ENCODE data around the gene MSS51. TPM values are rescaled to one million over a fixed set of nuclear protein-coding genes. Genes with fewer than 3 reads are reported as not detected.

MSS51 gene
- total RNA-seq, 1 donor from 2014 or later, result 1.5 TPM

DNA sequence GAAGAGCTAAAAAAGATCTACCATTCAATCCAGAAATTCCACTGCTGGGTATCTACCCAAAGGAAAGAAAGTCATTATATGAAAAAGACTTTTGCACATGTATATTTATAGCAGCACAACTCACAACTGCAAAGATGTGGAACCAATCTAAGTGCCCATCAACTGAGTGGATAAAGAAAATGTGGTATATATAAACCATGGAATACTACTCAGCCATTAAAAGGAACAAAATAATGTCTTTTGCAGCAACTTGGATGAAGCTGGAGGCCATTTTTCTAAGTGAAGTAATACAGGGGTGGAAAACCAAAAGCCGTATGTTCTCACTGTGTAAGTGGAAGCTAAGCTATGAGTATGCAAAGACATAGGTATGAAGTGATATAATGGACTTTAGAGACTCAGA lies 22.5 kb downstream of the MSS51 start:
- no peak overlapping the region for H3K4me3 ChIP-seq
- no peak for DNase-seq (ENCODE audit: extremely low spot score in 2 of 2)
- TF ChIP-seq, protein P1, sequence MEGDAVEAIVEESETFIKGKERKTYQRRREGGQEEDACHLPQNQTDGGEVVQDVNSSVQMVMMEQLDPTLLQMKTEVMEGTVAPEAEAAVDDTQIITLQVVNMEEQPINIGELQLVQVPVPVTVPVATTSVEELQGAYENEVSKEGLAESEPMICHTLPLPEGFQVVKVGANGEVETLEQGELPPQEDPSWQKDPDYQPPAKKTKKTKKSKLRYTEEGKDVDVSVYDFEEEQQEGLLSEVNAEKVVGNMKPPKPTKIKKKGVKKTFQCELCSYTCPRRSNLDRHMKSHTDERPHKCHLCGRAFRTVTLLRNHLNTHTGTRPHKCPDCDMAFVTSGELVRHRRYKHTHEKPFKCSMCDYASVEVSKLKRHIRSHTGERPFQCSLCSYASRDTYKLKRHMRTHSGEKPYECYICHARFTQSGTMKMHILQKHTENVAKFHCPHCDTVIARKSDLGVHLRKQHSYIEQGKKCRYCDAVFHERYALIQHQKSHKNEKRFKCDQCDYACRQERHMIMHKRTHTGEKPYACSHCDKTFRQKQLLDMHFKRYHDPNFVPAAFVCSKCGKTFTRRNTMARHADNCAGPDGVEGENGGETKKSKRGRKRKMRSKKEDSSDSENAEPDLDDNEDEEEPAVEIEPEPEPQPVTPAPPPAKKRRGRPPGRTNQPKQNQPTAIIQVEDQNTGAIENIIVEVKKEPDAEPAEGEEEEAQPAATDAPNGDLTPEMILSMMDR (IDR thresholded peaks at IDR 0.05), result no peak
- TF ChIP-seq POLR2A (IDR thresholded peaks at IDR 0.05) (no peak), POLR2AphosphoS5 (IDR thresholded peaks at IDR 0.05; ENCODE audit: insufficient read depth in 1 of 2, low read depth in 1 of 2) (no peak)
- H3K27me3 ChIP-seq, result no peaks in the 10 kb centered on the region
- H3K9me3 ChIP-seq, result no peaks in the 10 kb centered on the region
- intact Hi-C loops (cut with DNase I), result no loop called here
- no peak overlapping the region for H3K27ac ChIP-seq
- H3K36me3 ChIP-seq, result no peaks in the 10 kb centered on the region
- peaks cover 50% of the 10 kb centered on the region for H3K4me1 ChIP-seq

DNA sequence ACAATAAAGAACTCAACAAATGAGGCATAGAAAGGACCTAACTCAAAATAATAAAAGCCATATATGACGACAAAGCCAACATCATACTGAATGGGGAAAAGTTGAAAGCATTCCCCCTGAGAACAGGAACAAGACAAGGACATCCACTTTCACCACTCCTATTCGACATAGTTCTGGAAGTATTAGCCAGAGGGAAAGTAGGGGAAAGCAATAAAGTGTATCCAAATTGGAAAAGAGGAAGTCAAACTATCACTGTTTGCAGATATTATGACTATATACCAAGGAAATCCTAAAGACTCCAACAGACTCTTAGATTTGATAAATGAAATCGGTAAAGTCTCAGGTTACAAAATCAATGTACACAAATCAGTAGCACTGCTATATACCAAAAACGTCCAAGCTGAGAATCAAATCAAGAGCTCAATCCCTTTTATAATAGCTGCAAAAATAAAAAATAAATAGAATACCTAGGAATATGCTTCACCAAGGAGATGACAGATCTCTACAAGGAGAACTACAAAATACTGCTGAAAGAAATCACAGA lies 24.3 kb downstream of the MSS51 start:
- TF ChIP-seq POLR2A (IDR thresholded peaks at IDR 0.05), result no peak
- TF ChIP-seq, protein P1 (IDR thresholded peaks at IDR 0.05), result no peak
- no peak for TF ChIP-seq POLR2AphosphoS5 (IDR thresholded peaks at IDR 0.05; ENCODE audit: insufficient read depth in 1 of 2, low read depth in 1 of 2)
- H3K4me1 ChIP-seq, result peaks cover 41% of the 10 kb centered on the region
- no peaks in the 10 kb centered on the region for H3K27me3 ChIP-seq
- H3K9me3 ChIP-seq, result no peaks in the 10 kb centered on the region
- intact Hi-C loops (cut with DNase I), result no loop called here
- no peak overlapping the region for H3K27ac ChIP-seq
- no peak overlapping the region for H3K4me3 ChIP-seq
- no peak for DNase-seq (ENCODE audit: extremely low spot score in 2 of 2)
- H3K36me3 ChIP-seq, result no peaks in the 10 kb centered on the region

DNA sequence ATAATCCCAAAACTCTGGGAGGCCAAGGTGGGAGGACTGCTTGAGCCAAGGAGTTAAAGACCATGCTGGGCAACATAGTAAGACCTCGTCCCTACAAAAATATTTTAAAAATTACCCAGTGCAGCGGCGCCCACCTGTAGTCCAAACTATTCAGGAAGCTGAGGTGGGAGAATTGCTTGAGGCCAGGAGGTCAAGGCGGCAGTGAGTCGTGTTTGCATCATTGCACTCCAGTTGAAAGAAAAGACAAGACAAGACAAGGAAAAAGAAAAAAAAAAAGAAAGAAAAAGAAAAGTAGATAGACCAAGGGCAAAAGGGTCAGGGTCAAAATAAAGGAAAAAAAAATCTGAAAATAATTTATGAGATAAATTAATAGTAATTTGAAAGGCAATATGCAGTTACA lies 25.3 kb downstream of the MSS51 start:
- TF ChIP-seq, protein P1 (IDR thresholded peaks at IDR 0.05), result no peak
- no peak for TF ChIP-seq POLR2AphosphoS5 (IDR thresholded peaks at IDR 0.05; ENCODE audit: insufficient read depth in 1 of 2, low read depth in 1 of 2)
- TF ChIP-seq POLR2A (IDR thresholded peaks at IDR 0.05), result no peak
- Histone ChIP-seq H3K4me3 (no peak overlapping the region), H3K27me3 (no peaks in the 10 kb centered on the region), H3K27ac (no peak overlapping the region), H3K36me3 (no peaks in the 10 kb centered on the region), H3K9me3 (no peaks in the 10 kb centered on the region), H3K4me1 (peaks cover 51% of the 10 kb centered on the region)
- DNase-seq (ENCODE audit: extremely low spot score in 2 of 2), result no peak
- intact Hi-C loops (cut with DNase I), result no loop called here

DNA sequence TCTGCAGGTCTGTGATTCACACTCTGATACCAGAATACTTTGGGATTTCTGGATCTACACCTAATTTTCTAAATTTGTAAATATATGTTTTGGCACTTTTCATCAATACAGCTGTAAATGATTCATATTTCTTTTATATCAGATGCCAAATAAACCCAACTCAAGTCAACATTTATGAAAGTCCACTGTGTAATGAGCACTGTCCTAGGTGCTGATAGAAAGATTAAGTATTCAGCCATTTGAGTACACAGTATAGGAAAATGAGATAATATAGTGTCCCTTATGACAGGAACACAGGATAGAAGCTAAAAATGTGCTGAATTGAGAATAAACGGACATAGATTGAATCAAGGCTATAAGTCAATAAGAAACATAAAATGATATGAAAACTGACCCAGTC lies 25.9 kb downstream of the MSS51 start:
- Histone ChIP-seq H3K4me1 (peaks cover 53% of the 10 kb centered on the region), H3K4me3 (no peak overlapping the region), H3K9me3 (no peaks in the 10 kb centered on the region), H3K36me3 (no peaks in the 10 kb centered on the region), H3K27ac (no peak overlapping the region), H3K27me3 (no peaks in the 10 kb centered on the region)
- no peak for TF ChIP-seq POLR2AphosphoS5 (IDR thresholded peaks at IDR 0.05; ENCODE audit: insufficient read depth in 1 of 2, low read depth in 1 of 2)
- no peak for TF ChIP-seq POLR2A (IDR thresholded peaks at IDR 0.05)
- TF ChIP-seq, protein P1 (IDR thresholded peaks at IDR 0.05), result no peak
- no peak for DNase-seq (ENCODE audit: extremely low spot score in 2 of 2)
- intact Hi-C loops (cut with DNase I), result no loop called here

DNA sequence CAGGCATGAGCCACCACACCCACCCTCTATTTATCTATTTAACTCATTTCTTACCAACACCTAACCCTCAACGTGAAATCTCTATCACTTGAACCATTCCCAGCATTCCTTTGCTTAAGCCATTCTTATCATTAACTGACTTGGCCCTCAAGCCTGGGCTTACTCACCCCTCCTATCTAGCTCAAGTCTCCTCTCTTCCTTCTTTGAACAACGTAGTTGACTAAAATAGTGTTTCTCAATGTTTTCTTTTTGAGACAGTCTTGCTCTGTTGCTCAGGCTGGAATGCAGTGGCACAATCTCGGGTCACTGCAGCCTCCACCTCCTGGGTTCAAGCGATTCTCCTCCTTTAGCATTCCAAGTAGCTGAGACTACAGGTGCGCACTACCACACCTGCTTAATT lies 26.5 kb downstream of the MSS51 start:
- H3K4me1 ChIP-seq, result peaks cover 47% of the 10 kb centered on the region
- H3K27ac ChIP-seq, result no peak overlapping the region
- H3K36me3 ChIP-seq, result no peaks in the 10 kb centered on the region
- DNase-seq (ENCODE audit: extremely low spot score in 2 of 2), result no peak
- H3K4me3 ChIP-seq, result no peak overlapping the region
- TF ChIP-seq, protein P1 (IDR thresholded peaks at IDR 0.05), result no peak
- TF ChIP-seq POLR2A (IDR thresholded peaks at IDR 0.05) (no peak), POLR2AphosphoS5 (IDR thresholded peaks at IDR 0.05; ENCODE audit: insufficient read depth in 1 of 2, low read depth in 1 of 2) (no peak)
- intact Hi-C loops (cut with DNase I), result no loop called here
- no peaks in the 10 kb centered on the region for H3K27me3 ChIP-seq
- H3K9me3 ChIP-seq, result no peaks in the 10 kb centered on the region

All from vagina (tissue), 2 donors.